HTR-8/SVneo (cell line): ENCODE measurements around the gene ESYT2.

Source experiments
- DNase-seq: peaks from one replicate; pipeline ENCODE4 v3.0.0; 2011; ENCODE audit warnings: low spot score, mixed read lengths; ENCODE audit not compliant: insufficient read length
- FAIRE-seq: peaks from 2 replicates; lab custom pipeline; 2011; peaks lifted over from hg19 to GRCh38; lab: Jason Lieb, UNC

Gene ESYT2

GRCh38 chr7:158750702-158751101 is 78.6 kb downstream of the ESYT2 start:
- FAIRE-seq (no peak), DNase-seq (no peak)

GRCh38 chr7:158749396-158749795 is 79.9 kb downstream of the ESYT2 start:
- DNase-seq (no peak), FAIRE-seq (no peak)

- no peak for FAIRE-seq
- no peak for DNase-seq
Measured at GRCh38 chr7:158748335-158748734, 81.0 kb downstream of the ESYT2 start.

DNA sequence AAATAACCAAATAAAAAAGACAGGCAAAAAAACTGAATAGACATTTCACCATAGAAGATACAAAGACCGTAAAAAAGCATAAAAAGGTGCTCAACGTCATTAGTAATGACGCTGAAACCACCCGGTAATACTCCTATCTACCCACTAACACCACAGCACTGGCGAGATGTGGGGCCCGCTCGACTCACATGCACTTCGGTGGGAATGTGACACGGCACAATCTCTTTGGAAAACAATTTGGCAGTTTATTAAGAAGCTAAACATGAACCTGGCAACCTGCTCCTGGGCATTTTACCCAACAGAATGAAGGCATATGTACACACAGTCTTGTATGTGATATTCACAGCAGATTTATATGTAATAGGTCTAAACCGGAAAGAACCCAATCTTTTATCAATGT is 81.9 kb downstream of the ESYT2 start:
- DNase-seq = no peak

GRCh38 chr7:158746957-158747356 is 82.4 kb downstream of the ESYT2 start:
- FAIRE-seq (no peak), DNase-seq (no peak)

More for the DNA sequence above, 81.9 kb downstream of the ESYT2 start:
- FAIRE-seq = no peak

DNA sequence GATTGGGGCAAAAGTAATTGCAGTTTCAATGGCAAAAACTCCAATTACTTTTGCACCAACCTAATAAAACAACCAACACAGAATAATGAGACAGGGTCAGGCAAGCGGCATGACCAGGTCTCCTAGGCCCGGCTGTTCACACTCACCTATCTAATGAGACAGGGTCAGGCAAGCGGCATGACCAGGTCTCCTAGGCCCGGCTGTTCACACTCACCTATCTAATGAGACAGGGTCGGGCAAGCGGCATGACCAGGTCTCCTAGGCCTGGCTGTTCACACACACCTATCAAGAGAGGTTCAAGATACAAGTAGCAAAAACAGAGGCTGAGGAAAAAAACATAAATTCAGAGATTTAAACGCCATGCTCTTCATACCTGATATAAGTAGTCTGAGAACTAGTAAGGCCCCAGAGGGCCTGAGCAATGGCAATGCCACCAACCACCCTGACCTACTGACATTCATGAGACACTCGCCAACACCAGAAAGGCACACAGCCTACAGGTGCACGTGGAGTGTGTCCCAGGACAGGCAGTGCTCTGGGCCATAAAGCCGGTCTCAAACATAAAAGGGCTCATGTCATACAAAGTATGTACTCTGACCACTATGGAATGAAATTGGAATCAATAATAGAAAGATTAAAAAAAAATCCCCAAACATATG is 84.1 kb downstream of the ESYT2 start:
- FAIRE-seq (no peak), DNase-seq (no peak)

DNA sequence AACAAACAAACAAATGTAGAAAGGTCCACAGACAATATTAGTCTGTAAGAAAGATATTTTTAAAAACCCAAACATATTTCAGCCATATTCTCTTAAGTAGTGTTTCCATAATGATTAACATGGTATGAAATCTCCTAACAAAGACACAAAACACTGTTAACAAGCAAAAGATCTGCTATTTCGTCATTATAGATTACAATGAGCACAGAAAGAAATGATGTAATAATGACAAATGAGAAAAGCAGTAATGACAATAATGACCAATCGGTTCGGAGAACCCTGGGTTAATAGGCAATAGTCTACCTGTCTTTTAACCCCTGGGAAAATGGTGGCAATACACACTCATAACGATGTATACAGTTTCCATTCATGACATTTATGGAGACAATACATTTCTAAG is 85.2 kb downstream of the ESYT2 start:
- DNase-seq (no peak), FAIRE-seq (no peak)

DNA sequence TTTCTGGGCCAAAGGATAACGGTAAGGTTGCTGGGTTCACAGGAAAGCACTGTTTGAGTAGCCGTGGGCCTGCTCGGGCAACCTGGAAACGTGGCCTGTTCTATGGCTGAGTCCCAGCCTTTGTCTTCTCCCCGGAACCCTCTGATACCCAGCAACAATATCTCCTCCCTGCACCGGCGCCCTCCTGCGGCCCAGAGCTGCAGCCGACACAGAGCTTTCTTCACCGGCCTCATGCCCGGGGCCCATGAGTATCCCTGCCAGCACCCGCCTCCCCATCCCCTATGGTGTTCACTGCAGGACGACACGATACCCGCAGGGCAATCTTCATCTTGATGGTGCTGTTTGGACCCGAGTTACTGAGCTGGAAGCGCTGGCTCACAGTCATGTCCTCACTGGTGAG is 86.1 kb downstream of the ESYT2 start:
- DNase-seq (no peak), FAIRE-seq (no peak)

DNA sequence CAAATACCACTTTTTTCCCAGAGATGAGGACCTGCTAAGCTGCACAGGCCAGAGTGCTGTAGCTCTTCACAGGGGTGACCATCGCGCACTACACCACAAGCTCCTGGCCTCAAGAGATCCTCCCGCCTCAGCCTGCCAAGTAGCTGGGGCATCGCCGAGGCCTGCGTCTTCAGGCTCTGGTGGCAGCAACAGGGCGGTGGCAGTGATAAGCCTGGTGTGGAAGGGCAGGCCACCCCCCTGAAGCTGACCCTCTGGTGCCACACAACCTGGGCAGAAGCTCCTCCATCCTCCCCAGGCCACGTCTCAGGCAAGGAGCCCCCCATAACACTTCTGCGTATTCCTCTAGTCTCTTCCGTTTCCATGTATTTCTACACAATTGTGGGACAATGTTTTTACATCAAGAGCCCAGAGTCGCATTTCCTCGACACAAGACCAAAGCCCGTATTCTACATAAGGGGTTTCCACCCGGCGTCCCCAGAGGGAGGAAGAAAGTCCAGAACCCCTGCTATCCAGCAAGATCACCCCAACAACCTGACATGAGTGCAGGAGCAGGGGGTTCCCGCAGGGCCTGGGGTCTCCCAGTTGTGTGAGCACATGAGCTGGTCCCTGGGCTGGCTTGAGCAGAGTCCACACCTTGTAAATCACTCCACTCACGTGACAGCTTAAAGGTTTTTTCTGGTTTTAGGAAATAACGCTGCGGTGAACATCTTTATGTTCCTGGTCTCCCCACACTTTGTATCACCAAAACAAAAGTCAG is 87.1 kb downstream of the ESYT2 start:
- FAIRE-seq (no peak), DNase-seq (no peak)

GRCh38 chr7:158741294-158741666 is 88.0 kb downstream of the ESYT2 start:
- no peak for FAIRE-seq
- DNase-seq = no peak

- FAIRE-seq (no peak), DNase-seq (no peak)
Measured at GRCh38 chr7:158740657-158741293, 88.5 kb downstream of the ESYT2 start.

GRCh38 chr7:158740013-158740656 is 89.2 kb downstream of the ESYT2 start:
- FAIRE-seq = no peak

DNA sequence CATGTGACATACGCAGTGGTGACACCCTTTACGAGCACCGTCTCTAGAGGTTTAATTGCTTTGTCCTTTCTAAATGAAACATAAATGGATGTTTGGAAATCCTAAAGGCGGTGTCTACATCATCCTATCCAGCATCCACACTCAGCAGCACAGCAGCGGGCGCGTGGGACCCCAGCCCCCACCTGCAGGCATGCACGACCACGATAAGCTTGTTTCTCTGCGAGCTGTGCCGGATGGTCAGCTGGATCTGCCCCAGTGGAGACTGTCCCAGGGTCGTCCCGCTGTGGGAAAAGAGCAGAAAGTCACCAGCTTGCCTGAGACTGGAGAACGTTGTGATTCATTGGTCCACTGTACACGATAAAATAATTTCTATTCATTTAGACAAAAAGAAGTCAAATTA is 90.5 kb downstream of the ESYT2 start:
- DNase-seq (no peak), FAIRE-seq (no peak)

More at GRCh38 chr7:158740013-158740656, 89.2 kb downstream of the ESYT2 start:
- peak; percentile 28 for DNase-seq

- FAIRE-seq (no peak), DNase-seq (no peak)
Measured at GRCh38 chr7:158737064-158737695, 92.1 kb downstream of the ESYT2 start.

DNA sequence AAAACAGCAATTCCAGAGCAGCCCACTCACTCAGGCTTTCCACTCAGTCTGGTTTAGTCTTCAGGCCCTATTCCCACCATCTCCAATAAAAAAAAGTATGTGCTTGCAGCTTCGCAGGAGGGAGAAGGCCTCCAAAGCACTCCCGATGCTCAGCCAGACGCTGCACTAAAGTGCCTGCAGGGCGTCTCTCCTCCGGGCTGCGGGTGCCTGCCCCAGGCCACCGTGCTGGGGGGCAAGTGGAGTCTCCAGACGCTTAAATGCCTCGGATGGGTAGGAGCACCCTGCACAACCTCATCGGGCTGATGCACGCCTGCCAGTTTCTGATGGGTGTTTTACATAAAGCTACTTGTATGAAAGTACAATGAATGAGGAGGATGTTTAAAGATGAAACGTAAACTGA is 93.4 kb downstream of the ESYT2 start:
- FAIRE-seq (no peak), DNase-seq (no peak)

- FAIRE-seq = no peak
- no peak for DNase-seq
Measured at GRCh38 chr7:158734861-158735260, 94.4 kb downstream of the ESYT2 start.

DNA sequence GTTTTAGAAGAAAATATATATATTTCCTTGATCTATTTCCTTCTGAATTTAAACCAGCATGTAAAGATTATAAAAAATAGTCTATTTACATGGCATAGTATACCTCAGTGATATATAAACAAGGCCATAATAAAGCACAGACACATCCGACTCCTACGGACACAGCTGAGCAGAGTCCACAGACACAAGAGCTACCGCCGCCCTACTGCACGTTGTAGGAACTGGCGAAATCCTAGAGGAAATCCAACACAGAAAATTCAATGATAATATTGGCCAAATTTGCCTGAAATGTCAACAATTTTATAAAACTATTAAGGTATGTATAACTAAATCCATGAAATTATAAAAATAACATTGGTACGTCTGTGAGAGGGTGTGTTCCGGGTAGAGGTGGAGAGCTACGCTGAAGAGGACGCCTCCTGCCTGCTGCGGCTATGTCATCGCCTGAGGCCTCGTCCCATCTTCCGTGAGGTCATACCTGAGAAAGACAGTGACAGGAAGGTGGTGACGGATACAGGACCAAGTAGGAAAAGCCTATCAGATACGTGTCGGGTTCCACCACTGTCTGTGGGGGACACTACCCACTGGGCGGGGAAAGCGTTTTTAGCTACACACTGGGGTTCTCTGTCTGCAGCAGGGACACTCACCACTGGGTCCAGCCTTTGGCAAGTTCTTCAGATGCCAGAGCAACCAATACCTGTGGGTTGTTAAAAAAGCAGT is 95.4 kb downstream of the ESYT2 start:
- FAIRE-seq (no peak), DNase-seq (no peak)

DNA sequence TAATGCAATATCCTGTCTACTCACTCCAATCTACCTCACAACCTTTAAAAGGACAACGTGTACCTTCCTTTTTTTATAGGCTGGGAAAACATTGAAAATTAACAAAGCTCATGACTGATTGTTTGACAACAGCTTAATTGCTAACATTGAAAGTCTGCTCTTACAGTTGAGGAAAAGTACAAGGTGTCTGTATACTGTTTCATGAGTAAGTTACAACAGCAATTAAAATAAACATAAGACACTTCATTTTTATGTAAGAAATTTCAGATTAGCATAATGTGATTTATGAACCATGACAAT is 96.1 kb downstream of the ESYT2 start:
- DNase-seq (no peak), FAIRE-seq (no peak)

DNA sequence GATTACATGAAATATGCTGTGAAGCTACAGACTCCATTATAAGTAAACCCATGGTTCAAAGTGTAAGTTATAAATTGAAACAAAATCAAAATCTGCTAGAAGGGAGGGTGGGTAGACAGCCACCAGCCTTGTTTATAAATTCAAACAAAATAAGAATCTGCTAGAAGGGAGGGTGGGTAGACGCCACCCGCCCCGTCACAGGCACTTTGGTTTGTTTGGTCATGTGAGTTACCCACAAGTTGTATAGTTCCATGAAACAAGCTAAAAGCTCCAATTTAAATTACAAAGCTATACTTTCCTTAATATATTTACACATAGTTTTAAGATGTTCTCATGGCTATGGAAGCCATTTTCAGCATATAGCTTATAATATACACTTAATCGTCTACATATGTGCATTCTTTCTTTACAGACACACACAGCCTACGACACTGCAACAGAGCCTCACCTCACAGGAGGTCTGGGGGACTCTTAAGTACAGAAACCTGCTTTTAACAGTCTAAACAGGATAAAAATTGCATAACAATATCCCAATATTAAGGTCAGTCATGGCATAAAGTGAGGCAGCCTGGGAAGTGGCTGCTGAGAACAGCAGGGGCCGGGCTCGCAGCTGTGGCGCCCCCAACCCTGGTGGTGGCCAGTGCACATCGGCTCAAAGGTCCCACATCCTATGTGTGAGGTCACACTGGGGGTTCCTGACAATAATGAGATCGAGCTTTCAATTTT is 96.7 kb downstream of the ESYT2 start:
- DNase-seq (no peak), FAIRE-seq (no peak)
